NCI-H82 (cell line): ENCODE measurements around the gene NUBPL.
"Not testable (repeated sequence)": the region's sequence is repeated elsewhere in the genome, so short reads cannot be mapped to it uniquely, and the experiment has no call there.

Source experiments
- DNase-seq: peaks from one replicate; lab custom pipeline; 2025; lab: John Stamatoyannopoulos, UW

NUBPL gene

GRCh38 chr14:31877255-31877798 is 316.1 kb downstream of the NUBPL start:
- peak; percentile 66 for DNase-seq

GRCh38 chr14:31879661-31880348 is 318.6 kb downstream of the NUBPL start:
- no peak for DNase-seq

- DNase-seq = no peak
Observed at GRCh38 chr14:31880935-31881334, 319.7 kb downstream of the NUBPL start.

GRCh38 chr14:31881531-31882310 is 320.5 kb downstream of the NUBPL start:
- no peak for DNase-seq

- no peak for DNase-seq
Observed at GRCh38 chr14:31884238-31884637, 323.0 kb downstream of the NUBPL start.

- DNase-seq = no peak
Observed at GRCh38 chr14:31884776-31885379, 323.7 kb downstream of the NUBPL start.

GRCh38 chr14:31886156-31886835 is 325.1 kb downstream of the NUBPL start:
- no peak for DNase-seq

GRCh38 chr14:31887929-31888580 is 326.9 kb downstream of the NUBPL start:
- no peak for DNase-seq

- DNase-seq = no peak
Observed at GRCh38 chr14:31889297-31889696, 328.1 kb downstream of the NUBPL start.

GRCh38 chr14:31890202-31890601 is 329.0 kb downstream of the NUBPL start:
- DNase-seq = not testable (repeated sequence)

- no peak for DNase-seq
Observed at GRCh38 chr14:31893221-31893757, 332.1 kb downstream of the NUBPL start.

GRCh38 chr14:31894351-31894750 is 333.1 kb downstream of the NUBPL start:
- peak; percentile 18 for DNase-seq

- no peak for DNase-seq
Observed at GRCh38 chr14:31895206-31895605, 334.0 kb downstream of the NUBPL start.

- no peak for DNase-seq
Observed at GRCh38 chr14:31895646-31896045, 334.4 kb downstream of the NUBPL start.

- no peak for DNase-seq
Observed at GRCh38 chr14:31897581-31898186, 336.5 kb downstream of the NUBPL start.

- DNase-seq = no peak
Observed at GRCh38 chr14:31898838-31899528, 337.8 kb downstream of the NUBPL start.

- no peak for DNase-seq
Observed at GRCh38 chr14:31902002-31902401, 340.8 kb downstream of the NUBPL start.

- no peak for DNase-seq
Observed at GRCh38 chr14:31902945-31903646, 341.9 kb downstream of the NUBPL start.

- DNase-seq = no peak
Observed at GRCh38 chr14:31909977-31910376, 348.8 kb downstream of the NUBPL start.
